Measurements from ENCODE around the gene CLSTN2.

- TF ChIP-seq CTCF (conservative IDR thresholded peaks at IDR 0.05; ENCODE audit: low read depth, low read length): no peak
- no peak for TF ChIP-seq EZH2 (IDR thresholded peaks at IDR 0.05; ENCODE audit: low read length, unreplicated experiment)
- TF ChIP-seq EZH2phosphoT487 (IDR thresholded peaks at IDR 0.05; ENCODE audit: borderline replicate concordance, low read length): no peak
Observed at GRCh38 chr3:140103166-140103565, 168.2 kb downstream of the CLSTN2 start.

All from PC-3 (cell line).